GM12878 (cell line): ENCODE data around the gene NSFL1C. TPM values are rescaled to one million over a fixed set of nuclear protein-coding genes. Genes with fewer than 3 reads are reported as not detected.

Experiments used
- ATAC-seq: fragments of 200-7000 bp; cut with Tn5 transposase; 3 replicates; pipeline ENCODE4 v1.9.1; 2020; ENCODE audit warnings: mild to moderate bottlenecking, moderate library complexity
- BruUV-seq: library from RNA; stranded (reverse); fragments of 400-500 nt; replicated peaks from 2 replicates; lab custom pipeline; 2021; lab: Mats Ljungman, UMichigan
- CTCF ChIA-PET: fragments of 300-600 bp; sonication (Branson Sonifier 250); formaldehyde crosslinking; extraction: SDS; loops from one replicate; lab custom pipeline; 2021; ENCODE audit warnings: inconsistent platforms; lab: Yijun Ruan, JAX
- POLR2A ChIA-PET: fragments of 350-600 bp; formaldehyde crosslinking; extraction: SDS; loops from one replicate; lab custom pipeline; 2021; ENCODE audit warnings: inconsistent platforms; lab: Charles Lee
- RAD21 ChIA-PET: fragments of 300-600 bp; sonication (Branson Sonifier 250); formaldehyde crosslinking; loops from one replicate; lab custom pipeline; 2023; ENCODE audit warnings: antibody characterized with exemption; ENCODE audit not compliant: unreplicated experiment; lab: Charles Lee
- SMC1A ChIA-PET: fragments of 300-600 bp; sonication (Branson Sonifier 250); formaldehyde crosslinking; loops from one replicate; lab custom pipeline; 2023; ENCODE audit not compliant: unreplicated experiment, uncharacterized antibody; lab: Charles Lee
- DNase-seq: peaks from one replicate; pipeline ENCODE4 v3.0.0-alpha.2; 2011; ENCODE audit warnings: low read depth, low spot score
- FAIRE-seq: peaks from 3 replicates; lab custom pipeline; 2011; peaks lifted over from hg19 to GRCh38; lab: Jason Lieb, UNC
- H2AFZ ChIP-seq: 2 replicates; pipeline ENCODE4 v1.6.0; 2011; ENCODE audit warnings: low read depth, low read length, control low read depth; ENCODE audit not compliant: control insufficient read depth
- H3K27ac ChIP-seq: 2 replicates; pipeline ENCODE4 v1.5.1; 2011; ENCODE audit warnings: control low read depth; ENCODE audit not compliant: control insufficient read depth, insufficient read depth
- H3K27me3 ChIP-seq, 2 experiments: replicated peaks in 1 of 2; 2 replicates each; pipeline versions ENCODE4 v1.6.0 to v1.6.1; 2011; ENCODE audit warnings: low read length in 1 of 2; ENCODE audit not compliant: control insufficient read depth in 2 of 2, insufficient read depth in 2 of 2
- H3K36me3 ChIP-seq, 2 experiments: 2 replicates each; pipeline ENCODE4 v1.5.1; 2011; ENCODE audit warnings: low read length in 1 of 2; ENCODE audit not compliant: control insufficient read depth in 2 of 2, insufficient read depth in 2 of 2
- H3K4me1 ChIP-seq: 2 replicates; pipeline ENCODE4 v1.6.1; 2011; ENCODE audit warnings: mild to moderate bottlenecking, low read length, moderate library complexity, mixed read lengths; ENCODE audit not compliant: control insufficient read depth, insufficient read depth
- H3K4me2 ChIP-seq: 2 replicates; pipeline ENCODE4 v1.6.0; 2011; ENCODE audit warnings: control low read depth; ENCODE audit not compliant: control insufficient read depth, insufficient read depth
- H3K4me3 ChIP-seq: fragments of 200-600 bp; sonication (generic); 2 replicates; pipeline ENCODE4 v1.5.1; 2016
- H3K79me2 ChIP-seq: 2 replicates; pipeline ENCODE4 v1.6.0; 2011; ENCODE audit warnings: low read length; ENCODE audit not compliant: control insufficient read depth, insufficient read depth
- H3K9ac ChIP-seq: 2 replicates; pipeline ENCODE4 v1.8.0; 2011; ENCODE audit warnings: low read length, control low read depth, mixed read lengths; ENCODE audit not compliant: control insufficient read depth, insufficient read depth
- H3K9me3 ChIP-seq: replicated peaks from 3 replicates; pipeline ENCODE4 v1.5.1; 2011; ENCODE audit warnings: mild to moderate bottlenecking, low read length; ENCODE audit not compliant: control insufficient read depth, insufficient read depth
- H4K20me1 ChIP-seq: 2 replicates; pipeline ENCODE4 v1.6.0; 2011; ENCODE audit not compliant: control insufficient read depth, insufficient read depth
- BRCA1 ChIP-seq: IDR thresholded peaks from 2 replicates; pipeline ENCODE4 v1.6.1; 2011; ENCODE audit warnings: low read depth, low read length, improper control_type of control experiment
- CBFB ChIP-seq: IDR thresholded peaks from 2 replicates; pipeline ENCODE4 v1.6.1; 2016; ENCODE audit warnings: antibody characterized with exemption, low read depth
- EGR1 ChIP-seq, 2 experiments: IDR thresholded peaks; 1 replicate in 1 of 2; 2 replicates in 1 of 2; pipeline ENCODE4 v1.6.1; 2011 to 2012; ENCODE audit warnings: low read depth in 2 of 2, low read length in 2 of 2, borderline replicate concordance in 1 of 2, mild to moderate bottlenecking in 1 of 2, moderate library complexity in 1 of 2
- IKZF1 ChIP-seq: fragments of 450-650 bp; conservative IDR thresholded peaks from 2 replicates; pipeline ENCODE4 v1.6.1; 2017; ENCODE audit warnings: antibody characterized with exemption, mild to moderate bottlenecking
- IRF4 ChIP-seq: IDR thresholded peaks from 2 replicates; pipeline ENCODE4 v1.6.1; 2011; ENCODE audit warnings: low read depth, low read length
- IRF5 ChIP-seq: fragments of 450-650 bp; IDR thresholded peaks from 2 replicates; pipeline ENCODE4 v1.6.1; 2017; ENCODE audit warnings: borderline replicate concordance
- JUND ChIP-seq: IDR thresholded peaks from 2 replicates; pipeline ENCODE4 v1.6.1; 2012; ENCODE audit warnings: low read depth, mild to moderate bottlenecking, low read length, improper control_type of control experiment, moderate library complexity
- KLF5 ChIP-seq: fragments of 450-650 bp; IDR thresholded peaks from 2 replicates; pipeline ENCODE4 v1.6.1; 2014; ENCODE audit warnings: mild to moderate bottlenecking; ENCODE audit not compliant: partially characterized antibody
- PAX8 ChIP-seq: fragments of 450-650 bp; IDR thresholded peaks from 2 replicates; pipeline ENCODE4 v1.6.1; 2017; ENCODE audit warnings: mild to moderate bottlenecking, moderate library complexity
- POLR2A ChIP-seq: IDR thresholded peaks from 2 replicates; pipeline ENCODE4 v1.6.1; 2011; ENCODE audit warnings: low read depth, mild to moderate bottlenecking, low read length
- SMAD5 ChIP-seq: IDR thresholded peaks from 2 replicates; pipeline ENCODE4 v1.6.1; 2016; ENCODE audit warnings: antibody characterized with exemption, low read depth
- SP1 ChIP-seq: IDR thresholded peaks from one replicate; pipeline ENCODE4 v1.6.1; 2011; ENCODE audit warnings: low read depth, low read length
- WRNIP1 ChIP-seq: IDR thresholded peaks from 2 replicates; pipeline ENCODE4 v1.6.1; 2011; ENCODE audit warnings: low read depth, low read length, improper control_type of control experiment, borderline replicate concordance
- ZSCAN29 ChIP-seq: fragments of 450-650 bp; IDR thresholded peaks from 2 replicates; pipeline ENCODE4 v1.6.1; 2017; ENCODE audit warnings: mild to moderate bottlenecking, moderate library complexity
- WGBS: methylation state at CpG from one replicate; pipeline ENCODE4 v1.1.6; 2016; ENCODE audit warnings: low lambda C conversion rate; ENCODE audit not compliant: insufficient replicate concordance, insufficient coverage; ENCODE audit errors: missing lambda C conversion rate; 5-methylcytosine and 5-hydroxymethylcytosine counted together
- in situ Hi-C: fragments of 300-500 bp; cut with MboI; formaldehyde crosslinking; loops from 9 replicates; pipeline ENCODE4 v1.14.3; 2018; ENCODE audit warnings: mixed read lengths
- intact Hi-C: fragments of 100-400 bp; cut with micrococcal nuclease; formaldehyde crosslinking; loops from one replicate; pipeline ENCODE4 v1.14.2; 2022; ENCODE audit not compliant: unreplicated experiment
- polyA plus RNA-seq, 11 experiments: library from polyadenylated mRNA; depleted of rRNA in 4 of 11; unstranded in 6 of 11; stranded (reverse) in 5 of 11; fragments of >200 nt; fragmentation: Nextera tagmentation in 4 of 11; fragmentation: Illumina TruSeq in 1 of 11; extraction: Ambion mirVana in 4 of 11; extraction: Trizol in 1 of 11; gene quantifications; 1 replicate in 1 of 11; 2 replicates in 10 of 11; pipeline versions ENCODE4 v1.2.1 to v1.2.3, GENCODE V29; 2011 to 2016; ENCODE audit warnings: inconsistent platforms in 2 of 11, missing spikeins in 2 of 11, low read depth in 1 of 11
- total RNA-seq, 4 experiments: library from RNA; depleted of rRNA in 3 of 4; stranded (reverse); fragments of >200 nt in 3 of 4; fragmentation: Illumina TruSeq in 1 of 4; extraction: Trizol in 1 of 4; gene quantifications; 2 replicates each; pipeline versions ENCODE4 v1.2.1 to v1.2.3, GENCODE V29; 2013 to 2021
- TF ChIP-seq, protein P1 (sequence below): IDR thresholded peaks from 2 replicates; pipeline ENCODE4 v1.6.1; 2012; ENCODE audit warnings: low read length, inconsistent platforms
- TF ChIP-seq, protein P2 (sequence below): IDR thresholded peaks from 2 replicates; pipeline ENCODE4 v1.6.1; 2012; ENCODE audit warnings: low read depth, low read length, improper control_type of control experiment
- TF ChIP-seq, protein P3 (sequence below): fragments of 450-650 bp; IDR thresholded peaks from 2 replicates; pipeline ENCODE4 v1.6.1; 2017; ENCODE audit warnings: mild to moderate bottlenecking, moderate library complexity

NSFL1C gene
- total and polyA plus RNA-seq, 10 of the 15 experiments (the other 5 are each of a cell fraction or from before 2014, with no cell fraction given), result 21.5 to 100 (median 38.1) TPM

GRCh38 chr20:1443085-1443484 lies 23.6 kb downstream of the NSFL1C start:
- ATAC-seq (no peak), FAIRE-seq (no peak), DNase-seq (no peak)
- intact Hi-C loops (no loop called here), in situ Hi-C loops (no loop called here)
- H3K27me3 ChIP-seq, result no peaks in the 10 kb centered on the region
- SMC1A ChIA-PET, result no interaction called here
- RAD21 ChIA-PET, result no interaction called here
- H3K4me2 ChIP-seq, result no peak overlapping the region
- CTCF ChIA-PET, result interaction anchor here (1.6 kb wide), 1 partner anchor 60 kb away, joined by 5 read pairs; no protein-coding TSS in a partner anchor
- no peak overlapping the region for H2AFZ ChIP-seq
- no peaks in the 10 kb centered on the region for H3K4me1 ChIP-seq
- no peak overlapping the region for H3K9ac ChIP-seq
- WGBS, result 98% methylated on average over 5 of the region's 5 CpGs
- TF ChIP-seq, protein P1, sequence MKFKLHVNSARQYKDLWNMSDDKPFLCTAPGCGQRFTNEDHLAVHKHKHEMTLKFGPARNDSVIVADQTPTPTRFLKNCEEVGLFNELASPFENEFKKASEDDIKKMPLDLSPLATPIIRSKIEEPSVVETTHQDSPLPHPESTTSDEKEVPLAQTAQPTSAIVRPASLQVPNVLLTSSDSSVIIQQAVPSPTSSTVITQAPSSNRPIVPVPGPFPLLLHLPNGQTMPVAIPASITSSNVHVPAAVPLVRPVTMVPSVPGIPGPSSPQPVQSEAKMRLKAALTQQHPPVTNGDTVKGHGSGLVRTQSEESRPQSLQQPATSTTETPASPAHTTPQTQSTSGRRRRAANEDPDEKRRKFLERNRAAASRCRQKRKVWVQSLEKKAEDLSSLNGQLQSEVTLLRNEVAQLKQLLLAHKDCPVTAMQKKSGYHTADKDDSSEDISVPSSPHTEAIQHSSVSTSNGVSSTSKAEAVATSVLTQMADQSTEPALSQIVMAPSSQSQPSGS, result no peak
- TF ChIP-seq, protein P2, sequence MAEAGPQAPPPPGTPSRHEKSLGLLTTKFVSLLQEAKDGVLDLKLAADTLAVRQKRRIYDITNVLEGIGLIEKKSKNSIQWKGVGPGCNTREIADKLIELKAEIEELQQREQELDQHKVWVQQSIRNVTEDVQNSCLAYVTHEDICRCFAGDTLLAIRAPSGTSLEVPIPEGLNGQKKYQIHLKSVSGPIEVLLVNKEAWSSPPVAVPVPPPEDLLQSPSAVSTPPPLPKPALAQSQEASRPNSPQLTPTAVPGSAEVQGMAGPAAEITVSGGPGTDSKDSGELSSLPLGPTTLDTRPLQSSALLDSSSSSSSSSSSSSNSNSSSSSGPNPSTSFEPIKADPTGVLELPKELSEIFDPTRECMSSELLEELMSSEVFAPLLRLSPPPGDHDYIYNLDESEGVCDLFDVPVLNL, result no peak
- TF ChIP-seq CBFB (no peak), SP1 (no peak), PAX8 (no peak), IRF5 (no peak), ZSCAN29 (no peak), SMAD5 (no peak), WRNIP1 (no peak), BRCA1 (no peak), IKZF1 (no peak), EGR1 (IDR thresholded peaks at IDR 0.05; ENCODE audit: borderline replicate concordance in 1 of 2, low read depth in 2 of 2, low read length in 2 of 2) (no peak), KLF5 (no peak), POLR2A (no peak), JUND (no peak), IRF4 (no peak)
- TF ChIP-seq, protein P3, sequence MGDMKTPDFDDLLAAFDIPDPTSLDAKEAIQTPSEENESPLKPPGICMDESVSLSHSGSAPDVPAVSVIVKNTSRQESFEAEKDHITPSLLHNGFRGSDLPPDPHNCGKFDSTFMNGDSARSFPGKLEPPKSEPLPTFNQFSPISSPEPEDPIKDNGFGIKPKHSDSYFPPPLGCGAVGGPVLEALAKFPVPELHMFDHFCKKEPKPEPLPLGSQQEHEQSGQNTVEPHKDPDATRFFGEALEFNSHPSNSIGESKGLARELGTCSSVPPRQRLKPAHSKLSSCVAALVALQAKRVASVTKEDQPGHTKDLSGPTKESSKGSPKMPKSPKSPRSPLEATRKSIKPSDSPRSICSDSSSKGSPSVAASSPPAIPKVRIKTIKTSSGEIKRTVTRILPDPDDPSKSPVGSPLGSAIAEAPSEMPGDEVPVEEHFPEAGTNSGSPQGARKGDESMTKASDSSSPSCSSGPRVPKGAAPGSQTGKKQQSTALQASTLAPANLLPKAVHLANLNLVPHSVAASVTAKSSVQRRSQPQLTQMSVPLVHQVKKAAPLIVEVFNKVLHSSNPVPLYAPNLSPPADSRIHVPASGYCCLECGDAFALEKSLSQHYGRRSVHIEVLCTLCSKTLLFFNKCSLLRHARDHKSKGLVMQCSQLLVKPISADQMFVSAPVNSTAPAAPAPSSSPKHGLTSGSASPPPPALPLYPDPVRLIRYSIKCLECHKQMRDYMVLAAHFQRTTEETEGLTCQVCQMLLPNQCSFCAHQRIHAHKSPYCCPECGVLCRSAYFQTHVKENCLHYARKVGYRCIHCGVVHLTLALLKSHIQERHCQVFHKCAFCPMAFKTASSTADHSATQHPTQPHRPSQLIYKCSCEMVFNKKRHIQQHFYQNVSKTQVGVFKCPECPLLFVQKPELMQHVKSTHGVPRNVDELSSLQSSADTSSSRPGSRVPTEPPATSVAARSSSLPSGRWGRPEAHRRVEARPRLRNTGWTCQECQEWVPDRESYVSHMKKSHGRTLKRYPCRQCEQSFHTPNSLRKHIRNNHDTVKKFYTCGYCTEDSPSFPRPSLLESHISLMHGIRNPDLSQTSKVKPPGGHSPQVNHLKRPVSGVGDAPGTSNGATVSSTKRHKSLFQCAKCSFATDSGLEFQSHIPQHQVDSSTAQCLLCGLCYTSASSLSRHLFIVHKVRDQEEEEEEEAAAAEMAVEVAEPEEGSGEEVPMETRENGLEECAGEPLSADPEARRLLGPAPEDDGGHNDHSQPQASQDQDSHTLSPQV, result no peak
- H3K9me3 ChIP-seq, result no peaks in the 10 kb centered on the region
- POLR2A ChIA-PET, result no interaction called here
- H3K4me3 ChIP-seq, result no peak overlapping the region
- no peaks in the 10 kb centered on the region for H4K20me1 ChIP-seq
- no peak overlapping the region for H3K27ac ChIP-seq
- no TSS peak for BruUV-seq
- peaks cover 23 to 39% of the 10 kb centered on the region in 2 experiments for H3K36me3 ChIP-seq
- no peaks in the 10 kb centered on the region for H3K79me2 ChIP-seq
